IMR-90 (cell line): Measurements from ENCODE around the gene FCHO1. TPM values are rescaled to one million over a fixed set of nuclear protein-coding genes. Genes with fewer than 3 reads are reported as not detected.

Source experiments
- ATAC-seq: fragments of 200-7000 bp; cut with Tn5 transposase; 2 replicates; pipeline ENCODE4 v1.9.1; 2020; ENCODE audit warnings: low read depth, mild to moderate bottlenecking, moderate library complexity
- Bru-seq: library from RNA; stranded (reverse); fragments of 400-500 nt; gene quantifications from one replicate; lab custom pipeline; 2021; lab: Mats Ljungman, UMichigan
- BruChase-seq, 2 experiments: library from RNA; stranded (reverse); fragments of 400-500 nt; gene quantifications; one replicate each; lab custom pipeline; 2021; lab: Mats Ljungman, UMichigan
- BruUV-seq: library from RNA; stranded (reverse); fragments of 400-500 nt; replicated peaks from 2 replicates; lab custom pipeline; 2021; lab: Mats Ljungman, UMichigan
- CTCF ChIA-PET: fragments of 300-600 bp; formaldehyde crosslinking; extraction: SDS; loops from one replicate; lab custom pipeline; 2021; ENCODE audit warnings: antibody characterized with exemption; lab: Yijun Ruan, JAX
- POLR2A ChIA-PET: fragments of 300-600 bp; sonication (Branson Sonifier 250); formaldehyde crosslinking; loops from one replicate; lab custom pipeline; 2022; ENCODE audit warnings: antibody characterized with exemption; ENCODE audit not compliant: unreplicated experiment; lab: Charles Lee
- DNase-seq: peaks from one replicate; pipeline ENCODE4 v3.0.0; 2013
- H2AFZ ChIP-seq: replicated peaks from 2 replicates; pipeline ENCODE3; 2013; ENCODE audit warnings: low read length, mild to moderate bottlenecking; ENCODE audit not compliant: poor library complexity
- H2AK5ac ChIP-seq: 2 replicates; pipeline ENCODE4 v1.6.1; 2013; ENCODE audit warnings: low read depth, low read length, inconsistent platforms
- H2AK9ac ChIP-seq: replicated peaks from 2 replicates; pipeline ENCODE3; 2013; ENCODE audit warnings: mild to moderate bottlenecking, low read depth, low read length, moderate library complexity; ENCODE audit not compliant: poor library complexity
- H2BK120ac ChIP-seq: 2 replicates; pipeline ENCODE4 v1.6.1; 2013; ENCODE audit warnings: low read depth, low read length, inconsistent platforms
- H2BK15ac ChIP-seq: 3 replicates; pipeline ENCODE4 v1.6.1; 2013; ENCODE audit warnings: low read depth, low read length, inconsistent platforms
- H2BK20ac ChIP-seq: 2 replicates; pipeline ENCODE4 v1.6.1; 2013; ENCODE audit warnings: low read depth, mild to moderate bottlenecking, inconsistent platforms, low read length, moderate library complexity
- H2BK5ac ChIP-seq: 2 replicates; pipeline ENCODE4 v1.6.1; 2013; ENCODE audit warnings: mild to moderate bottlenecking, low read depth, low read length, inconsistent platforms; ENCODE audit not compliant: poor library complexity, severe bottlenecking
- H3K14ac ChIP-seq: replicated peaks from 2 replicates; pipeline ENCODE4 v1.6.1; 2013; ENCODE audit warnings: low read depth, low read length, inconsistent platforms
- H3K18ac ChIP-seq: 2 replicates; pipeline ENCODE4 v1.6.1; 2013; ENCODE audit warnings: low read depth, low read length, control low read depth
- H3K23ac ChIP-seq: 2 replicates; pipeline ENCODE4 v1.6.1; 2013; ENCODE audit warnings: low read depth, low read length, inconsistent platforms
- H3K27ac ChIP-seq: 2 replicates; pipeline ENCODE4 v1.5.1; 2013; ENCODE audit warnings: mild to moderate bottlenecking, control low read depth, low read length; ENCODE audit not compliant: insufficient read depth
- H3K27me3 ChIP-seq: 2 replicates; pipeline ENCODE4 v1.6.1; 2013; ENCODE audit warnings: low read length; ENCODE audit not compliant: control insufficient read depth, insufficient read depth
- H3K36me3 ChIP-seq: 2 replicates; pipeline ENCODE4 v1.6.1; 2013; ENCODE audit warnings: low read length, mixed read lengths; ENCODE audit not compliant: control insufficient read depth, insufficient read depth
- H3K4ac ChIP-seq: 2 replicates; pipeline ENCODE4 v1.6.1; 2013; ENCODE audit warnings: low read depth, low read length, inconsistent platforms
- H3K4me1 ChIP-seq: 2 replicates; pipeline ENCODE4 v1.6.1; 2013; ENCODE audit warnings: low read length, mixed read lengths; ENCODE audit not compliant: control insufficient read depth, insufficient read depth
- H3K4me2 ChIP-seq: 2 replicates; pipeline ENCODE4 v1.6.1; 2013; ENCODE audit warnings: low read depth, mild to moderate bottlenecking, control low read depth, low read length, moderate library complexity
- H3K4me3 ChIP-seq: 2 replicates; pipeline ENCODE4 v1.5.1; 2013; ENCODE audit warnings: low read depth, mild to moderate bottlenecking, control low read depth, low read length, moderate library complexity; ENCODE audit not compliant: insufficient read depth
- H3K56ac ChIP-seq: 2 replicates; pipeline ENCODE4 v1.6.1; 2013; ENCODE audit warnings: low read length, inconsistent platforms; ENCODE audit not compliant: insufficient read depth; ENCODE audit errors: extremely low read depth
- H3K79me1 ChIP-seq, 2 experiments: 2 replicates each; pipeline ENCODE4 v1.6.1; 2013; ENCODE audit warnings: low read length in 2 of 2, inconsistent platforms in 1 of 2, low read depth in 1 of 2
- H3K9ac ChIP-seq: 2 replicates; pipeline ENCODE4 v1.6.1; 2013; ENCODE audit warnings: low read depth, low read length, control low read depth
- H3K9me1 ChIP-seq: 2 replicates; pipeline ENCODE4 v1.6.1; 2013; ENCODE audit warnings: low read length, inconsistent platforms; ENCODE audit not compliant: insufficient read depth
- H3K9me3 ChIP-seq: 2 replicates; pipeline ENCODE4 v1.6.1; 2013; ENCODE audit warnings: low read length; ENCODE audit not compliant: control insufficient read depth, insufficient read depth
- H4K20me1 ChIP-seq: 2 replicates; pipeline ENCODE4 v1.6.1; 2013; ENCODE audit warnings: low read length, inconsistent platforms; ENCODE audit not compliant: insufficient read depth
- H4K5ac ChIP-seq: 2 replicates; pipeline ENCODE4 v1.6.1; 2013; ENCODE audit warnings: mild to moderate bottlenecking, low read depth, low read length, control low read depth
- H4K8ac ChIP-seq, 2 experiments: 2 replicates each; pipeline ENCODE4 v1.6.1; 2013; ENCODE audit warnings: low read depth in 2 of 2, low read length in 2 of 2, control low read depth in 1 of 2, inconsistent platforms in 1 of 2
- H4K91ac ChIP-seq: 2 replicates; pipeline ENCODE4 v1.6.1; 2013; ENCODE audit warnings: low read depth, low read length, inconsistent platforms; ENCODE audit not compliant: insufficient read depth
- CEBPB ChIP-seq: IDR thresholded peaks from 2 replicates; pipeline ENCODE4 v1.6.1; 2012; ENCODE audit warnings: low read depth, low read length, improper control_type of control experiment
- CHD1 ChIP-seq: IDR thresholded peaks from 2 replicates; pipeline ENCODE4 v1.6.1; 2012; ENCODE audit warnings: low read depth, low read length, improper control_type of control experiment
- CTCF ChIP-seq: conservative IDR thresholded peaks from 2 replicates; pipeline ENCODE4 v1.5.1; 2012; ENCODE audit warnings: mild to moderate bottlenecking, low read depth, low read length, improper control_type of control experiment
- ELK1 ChIP-seq: fragments of 150-350 bp; IDR thresholded peaks from 2 replicates; pipeline ENCODE4 v1.6.1; 2016; ENCODE audit warnings: low read depth, mild to moderate bottlenecking, low read length, moderate library complexity, borderline replicate concordance
- FOS ChIP-seq: fragments of 150-350 bp; IDR thresholded peaks from 2 replicates; pipeline ENCODE4 v1.6.1; 2016; ENCODE audit warnings: low read depth, low read length
- MAFK ChIP-seq: IDR thresholded peaks from 2 replicates; pipeline ENCODE4 v1.6.1; 2012; ENCODE audit warnings: low read depth, low read length, improper control_type of control experiment
- NFE2L2 ChIP-seq: fragments of 150-350 bp; IDR thresholded peaks from 2 replicates; pipeline ENCODE4 v1.6.1; 2016; ENCODE audit warnings: low read depth, mild to moderate bottlenecking, low read length
- POLR2A ChIP-seq: IDR thresholded peaks from 2 replicates; pipeline ENCODE4 v1.6.1; 2012; ENCODE audit warnings: mild to moderate bottlenecking, low read depth, low read length
- RAD21 ChIP-seq: IDR thresholded peaks from 2 replicates; pipeline ENCODE4 v1.6.1; 2012; ENCODE audit warnings: low read length, improper control_type of control experiment
- RCOR1 ChIP-seq: IDR thresholded peaks from 2 replicates; pipeline ENCODE4 v1.6.1; 2012; ENCODE audit warnings: mild to moderate bottlenecking, low read length, improper control_type of control experiment; ENCODE audit not compliant: insufficient replicate concordance
- RFX5 ChIP-seq: IDR thresholded peaks from 2 replicates; pipeline ENCODE4 v1.8.0; 2012; ENCODE audit warnings: low read depth, mild to moderate bottlenecking, low read length, moderate library complexity
- SMC3 ChIP-seq: fragments of 150-350 bp; IDR thresholded peaks from 2 replicates; pipeline ENCODE4 v1.6.1; 2016; ENCODE audit warnings: low read depth, mild to moderate bottlenecking, antibody characterized with exemption, low read length, moderate library complexity
- USF2 ChIP-seq: fragments of 150-350 bp; IDR thresholded peaks from 2 replicates; pipeline ENCODE4 v1.6.1; 2017; ENCODE audit warnings: mild to moderate bottlenecking, antibody characterized with exemption, low read length, low read depth
- WGBS, 2 experiments: methylation state at CpG; one replicate each; pipeline versions ENCODE4 v1.1.5 to v1.1.7; 2013; ENCODE audit warnings: missing lambda C conversion rate in 2 of 2; ENCODE audit not compliant: insufficient read length in 1 of 2; ENCODE audit errors: extremely low coverage in 2 of 2; 5-methylcytosine and 5-hydroxymethylcytosine counted together
- dilution Hi-C: fragments of 300-500 bp; cut with HindIII; formaldehyde crosslinking; loops from one replicate; pipeline ENCODE4 v1.14.3; 2018; ENCODE audit warnings: low sequenced_read_pairs; ENCODE audit not compliant: unreplicated experiment
- in situ Hi-C: fragments of 300-500 bp; cut with MboI; formaldehyde crosslinking; loops from 3 replicates; pipeline ENCODE4 v1.14.3; 2019; ENCODE audit warnings: low sequenced_read_pairs, inconsistent platforms, mixed read lengths
- intact Hi-C: fragments of 100-400 bp; cut with micrococcal nuclease; formaldehyde crosslinking; loops from 2 replicates; pipeline ENCODE4 v1.10.0; 2022
- long read RNA-seq: library from polyadenylated mRNA; unstranded; transcript quantifications from one replicate; pipeline ENCODE4 v2.0.0, GENCODE V29; 2021; ENCODE audit not compliant: unreplicated experiment
- polyA plus RNA-seq, 3 experiments: library from polyadenylated mRNA; depleted of rRNA; stranded (reverse); fragments of >200 nt; gene quantifications; 2 replicates each; pipeline ENCODE4 v1.2.3, GENCODE V29; 2012; ENCODE audit warnings: low replicate concordance in 1 of 3
- total RNA-seq: library from RNA; depleted of rRNA; stranded (reverse); fragments of >200 nt; gene quantifications from 2 replicates; pipeline ENCODE4 v1.2.3, GENCODE V29; 2012; rRNA removed

The FCHO1 gene
- total RNA-seq (0.18 and 0.28 TPM in 2 replicates), polyA plus RNA-seq (2012; rRNA removed) (1.0 and 1.7 TPM in 2 replicates), Bru-seq, nascent RNA (percentile 16 among the genes with signal in this experiment), BruChase-seq, experiment 1, labeled RNA remaining after a 6-hour chase (percentile 19 among the genes with signal in this experiment), BruChase-seq, experiment 2, labeled RNA remaining after a 2-hour chase (percentile 17 among the genes with signal in this experiment)
- 0.63 and 0.81 TPM in 2 replicates for polyA plus RNA-seq (2012; cell fraction: cytosol; rRNA removed)
- polyA plus RNA-seq (2012; cell fraction: nucleus; rRNA removed; ENCODE audit: low replicate concordance), result 0.48 and 1.2 TPM in 2 replicates
- long read RNA-seq, partial matches to known transcripts, result 1 of 1 reads
- long read RNA-seq, other reads (novel, unspliced or antisense), result 0 of 1 reads

- no peak within 1 kb of the TSS for H2AFZ ChIP-seq
- CTCF ChIA-PET, result no interaction called here
Measured at GRCh38 chr19:17751103-17751911, at the start of gene FCHO1. FCHO1 (plus strand) TSS chr19:17751477; CDS start chr19:17755165, 3,688 bp downstream.

More at GRCh38 chr19:17751103-17751911, at the start of gene FCHO1:
- no peak within 1 kb of the TSS for H2AK5ac ChIP-seq
- no peak within 1 kb of the TSS for H3K9ac ChIP-seq
- H3K14ac ChIP-seq, result no peak within 1 kb of the TSS
- BruUV-seq, result no TSS peak
- no peak within 1 kb of the TSS for H2AK9ac ChIP-seq
- H2BK5ac ChIP-seq, result no peak within 1 kb of the TSS
- peaks cover 15% of the 10 kb centered on the region; the same call in 1 of the 2 replicates for H3K27me3 ChIP-seq
- in situ Hi-C loops (no loop called here), intact Hi-C loops (no loop called here), dilution Hi-C loops (no loop called here)
- H3K23ac ChIP-seq, result no peak within 1 kb of the TSS
- no peak within 1 kb of the TSS for H3K27ac ChIP-seq
- POLR2A ChIA-PET, result no interaction called here
- 7% methylated on average over 2 of the region's 28 CpGs; no CpG with 5 or more reads in 1 of the 2 experiments for WGBS, 2 experiments
- H3K36me3 ChIP-seq, result no peaks in the 10 kb centered on the region
- no peak within 1 kb of the TSS for H3K4ac ChIP-seq
- H4K8ac ChIP-seq, result no peak within 1 kb of the TSS
- H3K4me3 ChIP-seq, result no peak within 1 kb of the TSS
- ATAC-seq (no peak), DNase-seq (no peak)
- H3K56ac ChIP-seq, result no peak within 1 kb of the TSS
- no peaks in the 10 kb centered on the region for H3K79me1 ChIP-seq
- H3K4me1 ChIP-seq, result no peaks in the 10 kb centered on the region
- H4K91ac ChIP-seq, result no peak within 1 kb of the TSS
- no peak within 1 kb of the TSS for H2BK20ac ChIP-seq
- no peak within 1 kb of the TSS for H3K18ac ChIP-seq
- H4K20me1 ChIP-seq, result no peaks in the 10 kb centered on the region
- H3K9me1 ChIP-seq, result no peaks in the 10 kb centered on the region
- TF ChIP-seq POLR2A (no peak), CTCF (no peak), RCOR1 (no peak), CHD1 (no peak), FOS (no peak), CEBPB (no peak), ELK1 (no peak), NFE2L2 (no peak), RAD21 (no peak), USF2 (no peak), SMC3 (no peak), RFX5 (no peak), MAFK (no peak)
- no peak within 1 kb of the TSS for H3K4me2 ChIP-seq
- no peaks in the 10 kb centered on the region for H3K9me3 ChIP-seq
- no peak within 1 kb of the TSS for H4K5ac ChIP-seq
- no peak within 1 kb of the TSS for H2BK15ac ChIP-seq
- no peak within 1 kb of the TSS for H2BK120ac ChIP-seq
